Prostate gland (tissue), 2 donors: ENCODE data around the gene PNMA1.

Experiments used
- POLR2A ChIP-seq: fragments of 450-650 bp; IDR thresholded peaks from one replicate; pipeline ENCODE4 v1.6.1; 2016; ENCODE audit warnings: antibody characterized with exemption, mild to moderate bottlenecking
- TF ChIP-seq, protein P1 (sequence below), 4 experiments: fragments of 200-600 bp in 2 of 4; fragments of 450-650 bp in 2 of 4; sonication (generic) in 2 of 4; IDR thresholded peaks; 1 replicate in 3 of 4; 2 replicates in 1 of 4; pipeline ENCODE4 v1.5.1; 2016 to 2019; ENCODE audit warnings: antibody characterized with exemption in 4 of 4, mild to moderate bottlenecking in 2 of 4, moderate library complexity in 2 of 4

DNA sequence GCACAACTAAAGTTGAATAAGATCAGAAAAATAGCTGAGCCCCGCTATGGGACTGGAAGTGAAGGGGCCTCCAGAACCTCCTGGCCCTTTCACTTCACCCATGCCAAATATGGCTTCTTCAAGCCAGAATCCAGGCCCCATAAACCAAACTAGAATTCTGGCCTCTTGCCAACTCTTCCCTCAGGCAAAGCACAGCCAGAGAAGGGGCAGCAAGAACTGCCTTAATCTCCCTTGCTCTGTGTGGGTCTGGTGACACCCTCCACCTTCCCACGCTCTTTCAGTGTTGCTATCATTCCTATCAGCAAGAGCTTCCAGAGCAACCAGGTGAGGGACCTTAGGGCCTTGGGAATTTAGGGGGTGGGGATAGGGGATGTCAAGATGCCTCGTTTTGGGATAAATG, 3.1 kb upstream of the PNMA1 start:
- TF ChIP-seq, protein P1, sequence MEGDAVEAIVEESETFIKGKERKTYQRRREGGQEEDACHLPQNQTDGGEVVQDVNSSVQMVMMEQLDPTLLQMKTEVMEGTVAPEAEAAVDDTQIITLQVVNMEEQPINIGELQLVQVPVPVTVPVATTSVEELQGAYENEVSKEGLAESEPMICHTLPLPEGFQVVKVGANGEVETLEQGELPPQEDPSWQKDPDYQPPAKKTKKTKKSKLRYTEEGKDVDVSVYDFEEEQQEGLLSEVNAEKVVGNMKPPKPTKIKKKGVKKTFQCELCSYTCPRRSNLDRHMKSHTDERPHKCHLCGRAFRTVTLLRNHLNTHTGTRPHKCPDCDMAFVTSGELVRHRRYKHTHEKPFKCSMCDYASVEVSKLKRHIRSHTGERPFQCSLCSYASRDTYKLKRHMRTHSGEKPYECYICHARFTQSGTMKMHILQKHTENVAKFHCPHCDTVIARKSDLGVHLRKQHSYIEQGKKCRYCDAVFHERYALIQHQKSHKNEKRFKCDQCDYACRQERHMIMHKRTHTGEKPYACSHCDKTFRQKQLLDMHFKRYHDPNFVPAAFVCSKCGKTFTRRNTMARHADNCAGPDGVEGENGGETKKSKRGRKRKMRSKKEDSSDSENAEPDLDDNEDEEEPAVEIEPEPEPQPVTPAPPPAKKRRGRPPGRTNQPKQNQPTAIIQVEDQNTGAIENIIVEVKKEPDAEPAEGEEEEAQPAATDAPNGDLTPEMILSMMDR (IDR thresholded peaks at IDR 0.05): no peak
- TF ChIP-seq POLR2A: no peak
